ENCODE measurements around the gene MEGF11.

The MEGF11 gene

DNA sequence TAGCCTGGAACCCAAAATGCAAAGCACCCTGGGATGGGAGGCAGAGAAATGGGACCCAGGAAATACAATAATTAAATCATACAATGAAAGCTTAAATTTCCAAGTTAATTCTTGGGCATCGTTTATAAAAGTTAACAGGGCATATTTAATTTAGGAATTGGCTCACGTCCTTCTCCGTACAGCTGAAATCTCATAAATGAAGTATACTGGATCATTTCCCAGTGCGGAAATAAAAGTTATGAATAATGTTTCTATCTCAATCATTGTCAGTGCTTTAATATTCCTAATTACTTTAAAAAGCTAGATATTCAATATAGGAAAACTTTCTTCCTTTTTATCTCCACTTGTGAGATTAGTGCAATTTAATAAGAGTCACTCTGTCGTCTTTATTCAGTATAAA lies 164.0 kb downstream of the MEGF11 start:
- no peak for DNase-seq (ENCODE audit: low read depth)

DNA sequence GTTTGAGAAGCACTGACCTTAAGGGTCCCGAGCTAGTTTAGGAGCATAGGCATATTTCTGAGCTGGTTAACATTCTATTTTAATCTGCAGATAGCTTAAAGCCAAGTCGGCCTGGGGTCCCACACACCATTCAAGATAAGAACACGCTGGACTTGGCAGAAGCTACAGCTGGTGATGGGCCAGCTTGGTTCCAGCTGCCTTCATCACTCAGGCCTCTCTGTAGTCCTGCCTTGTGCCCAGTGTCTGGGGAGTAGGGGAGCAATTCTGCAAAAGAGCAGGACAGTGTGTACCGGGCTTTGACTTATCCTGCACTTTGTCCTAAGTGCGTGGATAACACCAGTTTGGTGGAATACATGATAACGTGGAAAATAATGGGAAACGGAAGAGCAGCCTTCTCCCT lies 164.5 kb downstream of the MEGF11 start:
- DNase-seq (ENCODE audit: low read depth) = no peak

DNA sequence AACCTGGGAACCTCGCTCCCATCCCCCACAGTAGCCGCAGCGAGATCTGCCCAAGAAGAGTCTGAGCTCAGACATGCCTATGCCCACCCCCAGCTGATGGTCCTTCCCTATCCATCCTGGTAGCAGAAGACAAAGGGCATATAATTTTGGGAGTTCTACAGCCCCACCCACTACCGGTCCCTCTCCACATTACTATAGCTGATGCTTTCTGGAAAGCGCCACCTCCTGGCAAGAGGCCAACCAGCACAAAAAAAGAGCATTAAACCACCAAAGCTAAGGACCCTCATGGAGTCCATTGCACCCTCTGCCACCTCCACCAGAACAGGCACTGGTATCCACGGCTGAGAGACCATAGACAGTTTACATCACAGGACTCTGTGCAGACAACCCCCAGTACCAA lies 168.4 kb downstream of the MEGF11 start:
- DNase-seq (ENCODE audit: low read depth) = no peak

DNA sequence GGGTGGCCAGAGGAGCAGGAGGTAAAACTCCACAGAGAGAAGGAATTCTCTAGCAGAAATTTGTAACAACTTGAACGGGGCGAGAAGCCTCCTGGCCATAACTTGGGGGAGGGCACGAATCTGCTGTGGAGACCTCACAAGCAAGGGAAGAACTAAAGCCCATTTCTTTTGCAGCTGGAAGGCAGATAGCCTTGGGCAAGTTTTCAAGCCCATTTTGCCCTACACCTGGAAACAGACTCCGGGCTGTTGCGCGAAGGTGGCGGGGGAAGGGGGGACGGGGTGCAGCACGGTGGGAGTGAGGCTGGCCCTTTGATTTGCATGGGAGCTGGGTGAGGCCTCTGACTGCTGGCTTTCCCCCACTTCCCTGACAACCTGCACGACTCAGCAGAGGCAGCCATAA lies 168.8 kb downstream of the MEGF11 start:
- no peak for DNase-seq (ENCODE audit: low read depth)

DNA sequence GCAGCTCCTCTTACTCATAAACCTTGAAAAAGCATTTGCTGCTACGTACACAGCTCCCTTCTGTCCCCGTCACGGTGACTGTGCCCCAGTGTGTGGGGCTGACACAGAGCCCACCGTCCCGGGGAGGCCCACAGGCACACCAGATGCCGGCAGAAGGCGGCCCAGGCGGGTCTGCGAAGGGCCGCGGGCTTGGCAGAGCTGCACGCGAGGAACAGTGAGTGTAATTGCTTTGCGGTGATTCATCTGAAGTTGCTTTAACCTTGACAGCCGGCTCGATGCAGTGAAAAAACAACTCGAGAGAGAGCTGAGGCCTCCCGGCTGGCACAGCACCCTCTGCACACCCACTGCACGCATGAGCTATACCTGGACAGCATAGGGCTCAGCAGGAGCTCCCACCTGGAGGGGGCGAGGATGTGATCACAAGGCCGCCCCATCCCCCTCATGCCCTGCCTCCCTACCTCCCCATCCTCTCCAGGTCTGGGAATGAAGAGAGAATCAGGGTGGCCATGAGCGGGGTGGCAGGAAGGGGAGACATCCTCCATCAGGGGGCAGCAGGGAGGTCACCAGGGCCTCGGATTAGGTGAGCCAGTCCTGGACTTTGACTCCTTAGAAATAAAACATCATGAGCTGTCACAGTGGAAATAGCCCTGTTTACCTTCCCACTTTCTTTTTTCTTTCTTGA lies 172.7 kb downstream of the MEGF11 start:
- DNase-seq (ENCODE audit: low read depth) = no peak

DNA sequence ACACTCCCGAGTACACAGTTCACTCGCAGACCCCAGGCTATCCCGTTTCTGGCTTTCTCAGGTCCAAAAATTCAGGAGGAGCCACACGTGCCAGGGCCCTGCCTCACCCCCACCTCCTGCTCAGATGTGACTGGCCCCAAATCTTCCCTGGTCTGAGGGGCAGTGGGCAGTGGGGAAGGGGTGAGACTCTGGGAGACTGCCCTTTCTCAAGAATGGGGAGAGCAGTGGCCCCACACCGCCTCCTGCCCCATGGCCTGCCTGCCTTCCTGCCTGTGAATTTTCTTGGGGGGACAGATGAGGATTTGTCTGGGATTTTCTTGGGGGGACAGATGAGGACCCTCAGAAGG lies 174.6 kb downstream of the MEGF11 start:
- no peak for DNase-seq (ENCODE audit: low read depth)

DNA sequence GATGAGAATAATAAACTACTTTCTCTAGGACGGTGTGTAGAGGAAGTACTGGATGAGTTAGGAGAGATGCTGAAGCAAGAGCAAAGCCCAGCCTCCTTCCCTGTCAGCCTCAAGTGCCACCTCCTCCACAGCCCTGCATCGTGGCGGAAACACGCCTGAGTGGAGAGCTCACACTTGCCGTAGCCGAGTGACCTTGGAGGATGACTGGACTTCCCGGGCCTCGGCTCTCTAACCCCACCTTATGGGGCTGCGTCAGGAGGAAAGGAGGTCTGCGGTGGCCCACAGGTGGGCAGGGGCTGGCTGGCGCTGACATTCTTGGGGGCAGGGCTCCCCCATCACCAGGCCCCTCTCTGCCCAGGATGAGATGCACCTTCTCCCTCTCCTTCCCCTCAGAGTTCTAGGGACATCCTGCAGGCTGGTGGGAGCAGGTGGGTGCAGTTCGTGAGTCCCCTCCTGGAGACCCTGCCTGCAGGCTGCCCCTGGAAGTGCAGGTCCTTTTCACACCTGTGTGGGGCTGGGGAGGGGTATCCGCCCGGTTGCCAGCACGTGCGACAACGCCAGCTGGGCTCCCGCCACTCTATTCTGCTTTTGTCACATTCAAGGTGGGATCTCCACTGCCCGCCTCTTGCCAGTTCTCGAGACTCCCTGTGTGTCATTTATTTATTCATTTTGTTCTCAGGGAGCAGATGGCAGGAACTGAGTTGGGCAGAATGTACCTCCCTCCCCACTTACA lies 175.2 kb downstream of the MEGF11 start:
- DNase-seq (ENCODE audit: low read depth) = no peak

DNA sequence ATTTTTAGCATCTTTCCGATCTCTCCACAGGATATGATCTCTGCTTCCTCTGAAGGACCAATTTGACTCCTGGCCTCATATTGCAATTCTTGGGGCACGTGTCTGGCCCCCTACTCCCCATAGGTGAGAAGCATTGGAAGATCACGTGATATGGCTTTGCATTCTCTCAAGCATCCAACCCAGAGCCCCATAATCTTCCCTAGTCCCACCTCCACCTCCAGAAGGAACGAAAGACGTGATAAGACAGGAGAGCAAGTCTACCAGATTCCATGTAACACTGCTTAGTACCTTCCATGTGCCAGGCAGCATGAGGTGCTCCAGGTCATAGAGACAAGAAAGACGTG lies 176.3 kb downstream of the MEGF11 start:
- no peak for DNase-seq (ENCODE audit: low read depth)

DNA sequence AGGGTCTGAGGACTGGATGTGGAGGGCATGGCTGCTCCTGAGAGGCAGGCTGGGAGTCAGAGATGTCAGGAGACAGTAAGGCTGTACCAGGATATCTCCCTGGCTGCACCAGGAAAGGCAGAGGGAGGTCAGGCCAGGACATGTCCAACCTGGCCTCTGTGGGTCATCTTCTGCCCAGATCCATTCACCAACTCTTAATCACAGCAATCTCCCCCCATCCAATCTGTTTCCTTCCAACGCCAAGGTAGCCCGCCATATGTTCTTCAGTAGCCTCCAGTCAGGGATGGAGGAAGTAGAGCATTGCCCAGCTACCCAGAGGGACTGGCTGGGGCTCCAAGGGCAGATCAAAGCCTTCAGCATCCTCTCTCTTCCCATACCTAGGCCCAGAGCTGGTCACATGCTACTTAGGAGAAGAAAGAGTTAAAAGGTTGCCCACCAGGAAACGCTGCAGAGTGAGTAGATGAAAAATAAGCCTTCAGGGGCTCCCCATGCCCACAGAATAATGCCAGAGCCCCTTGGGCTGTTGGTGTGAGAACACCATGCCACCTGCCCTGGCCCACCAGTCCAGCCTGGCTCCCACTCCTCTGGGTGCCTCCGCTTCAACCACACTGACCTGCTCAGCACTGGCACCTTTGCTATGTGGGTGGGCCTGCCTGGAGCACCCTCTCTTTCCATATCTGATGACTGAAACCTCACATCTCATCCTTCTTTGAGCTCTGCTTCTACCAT lies 176.8 kb downstream of the MEGF11 start:
- no peak for DNase-seq (ENCODE audit: low read depth)

DNA sequence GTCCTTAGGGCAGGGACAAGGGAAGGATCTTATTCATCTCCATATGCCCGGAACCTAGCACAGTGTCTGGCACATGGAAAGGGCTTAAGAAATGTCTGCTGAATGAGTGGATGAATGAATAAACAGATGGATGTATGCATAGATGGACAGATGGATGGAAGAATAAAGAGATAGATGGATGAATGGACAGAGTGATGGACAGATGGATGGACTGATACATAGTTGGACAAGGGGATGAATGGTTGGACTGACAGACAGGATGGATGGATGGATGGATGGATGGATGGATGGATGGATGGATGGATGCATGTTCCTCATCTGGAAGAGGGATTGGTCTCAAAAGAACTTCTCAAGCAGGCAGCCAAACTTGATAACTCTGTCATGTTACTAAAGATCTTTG lies 177.6 kb downstream of the MEGF11 start:
- DNase-seq (ENCODE audit: low read depth) = no peak

DNA sequence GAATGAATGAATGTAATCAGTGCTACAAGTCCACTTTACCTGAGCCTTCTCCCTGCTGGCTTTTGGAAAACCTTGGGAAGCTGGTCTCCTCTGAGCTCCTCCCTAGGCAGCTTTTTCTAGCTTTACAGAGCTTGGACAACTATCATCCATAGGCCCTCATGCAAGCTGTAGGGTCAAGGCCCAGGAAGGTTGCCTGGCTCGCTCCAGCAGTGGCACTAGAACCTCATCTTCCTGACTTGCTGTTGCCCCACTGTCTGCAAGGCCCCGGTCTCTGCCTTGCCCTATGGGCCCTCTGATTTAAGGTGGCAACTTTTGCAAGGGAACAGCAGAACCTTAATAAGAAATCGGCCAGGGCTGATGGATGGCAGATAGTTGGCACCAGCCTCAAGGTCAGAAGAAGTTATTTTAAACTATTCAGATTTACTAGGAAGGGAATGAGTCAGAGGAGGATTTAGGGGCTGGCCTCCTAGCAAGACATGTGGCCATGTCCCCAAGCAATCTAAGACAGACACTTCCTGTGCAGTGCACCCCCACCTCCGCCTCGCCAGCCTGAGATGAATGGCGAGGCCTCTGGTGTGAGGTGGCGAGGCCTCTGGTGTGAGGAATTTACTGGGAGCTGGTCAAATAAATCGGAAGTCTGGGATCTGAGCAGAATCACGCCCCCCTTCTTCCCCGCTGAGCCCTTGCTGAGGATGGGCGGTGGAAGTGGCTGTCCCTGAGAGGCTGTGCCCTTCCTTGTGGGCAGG lies 180.8 kb downstream of the MEGF11 start:
- no peak for DNase-seq (ENCODE audit: low read depth)

DNA sequence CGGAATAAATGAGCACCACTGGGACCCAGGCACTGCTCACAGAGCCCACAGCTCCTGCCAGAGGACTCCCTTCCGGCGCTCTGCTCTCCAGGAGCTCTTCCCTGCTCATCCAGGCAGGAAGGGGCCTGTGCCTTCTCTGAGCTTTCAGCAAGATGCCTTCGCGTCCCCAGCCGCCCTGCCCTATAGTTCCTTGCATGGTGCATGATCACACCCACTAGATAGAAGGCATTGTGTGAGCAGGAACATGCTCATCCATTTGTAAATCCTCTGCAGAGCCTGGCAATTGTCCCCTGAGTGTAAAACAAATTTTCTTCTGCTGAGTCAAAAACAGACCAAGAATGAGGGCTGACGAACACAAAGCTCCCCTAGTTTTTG lies 181.6 kb downstream of the MEGF11 start:
- no peak for DNase-seq (ENCODE audit: low read depth)

DNA sequence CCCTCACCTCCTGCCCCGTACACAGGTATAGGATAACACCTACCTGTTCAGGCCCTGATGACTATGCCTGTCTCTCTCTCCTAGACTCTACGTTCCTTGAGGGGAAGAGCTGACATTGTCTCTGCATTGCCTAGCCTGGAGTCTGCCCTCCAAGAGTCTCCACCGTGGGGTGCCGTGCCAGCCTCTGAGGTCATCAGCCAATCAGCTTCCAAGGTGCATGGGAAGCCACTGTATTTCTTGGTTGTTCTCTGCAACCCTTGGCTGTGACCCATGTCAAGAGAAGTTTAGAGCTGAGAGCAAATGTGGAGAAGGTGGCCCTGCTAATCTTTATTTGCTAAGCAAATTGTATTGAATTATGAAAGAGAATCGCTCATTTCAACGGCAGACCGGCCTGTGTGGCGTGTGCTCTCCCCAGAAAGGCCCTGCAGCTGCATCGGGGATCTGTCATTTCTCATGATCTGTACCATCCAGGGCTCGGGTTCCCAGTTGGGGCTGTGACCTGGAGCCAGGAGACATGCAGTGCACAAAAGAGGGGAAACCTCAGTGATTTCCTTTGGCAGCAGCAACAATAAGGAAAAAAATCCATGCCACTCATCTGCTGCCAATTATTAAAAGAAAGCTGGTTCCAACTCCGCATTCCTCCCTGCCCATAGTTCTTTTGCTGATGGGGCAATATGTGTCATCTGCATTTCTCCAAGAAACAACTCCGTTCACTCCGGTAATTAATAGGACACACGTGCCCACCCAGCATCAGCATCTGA lies 182.2 kb downstream of the MEGF11 start:
- no peak for DNase-seq (ENCODE audit: low read depth)

DNA sequence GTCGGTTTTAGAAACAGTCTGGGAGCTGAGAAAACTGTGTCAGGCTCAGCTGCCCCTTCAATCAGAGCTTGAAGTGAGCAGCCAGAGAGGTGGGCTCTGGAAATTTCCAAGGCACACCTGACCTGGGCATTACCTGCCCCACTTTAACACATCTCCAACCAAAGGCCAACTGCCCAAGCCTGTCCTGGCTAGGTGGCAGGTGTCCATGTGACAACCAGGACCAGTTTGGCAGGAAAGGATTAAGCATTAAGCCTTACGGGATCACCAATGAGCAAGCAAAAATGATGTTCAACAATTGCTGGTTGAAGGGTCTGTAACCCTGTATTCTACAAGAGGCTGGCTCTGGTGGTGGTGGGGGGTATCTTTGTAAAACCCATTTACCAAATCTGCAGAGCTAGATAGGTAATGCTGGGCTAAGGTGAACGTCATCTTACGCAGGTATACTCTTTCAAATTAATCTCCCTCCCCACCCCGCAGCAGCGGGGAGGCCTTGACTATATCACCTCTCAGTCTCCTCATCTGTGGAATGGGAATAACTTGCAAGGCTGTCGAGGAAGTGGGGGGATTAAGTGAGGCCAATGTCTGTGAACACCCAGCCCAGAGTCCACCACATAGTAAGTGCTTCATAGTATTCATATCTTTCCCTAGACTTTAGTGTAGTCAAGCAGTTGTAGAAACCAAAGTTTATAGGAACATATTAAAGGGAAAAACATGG lies 183.2 kb downstream of the MEGF11 start:
- no peak for DNase-seq (ENCODE audit: low read depth)

DNA sequence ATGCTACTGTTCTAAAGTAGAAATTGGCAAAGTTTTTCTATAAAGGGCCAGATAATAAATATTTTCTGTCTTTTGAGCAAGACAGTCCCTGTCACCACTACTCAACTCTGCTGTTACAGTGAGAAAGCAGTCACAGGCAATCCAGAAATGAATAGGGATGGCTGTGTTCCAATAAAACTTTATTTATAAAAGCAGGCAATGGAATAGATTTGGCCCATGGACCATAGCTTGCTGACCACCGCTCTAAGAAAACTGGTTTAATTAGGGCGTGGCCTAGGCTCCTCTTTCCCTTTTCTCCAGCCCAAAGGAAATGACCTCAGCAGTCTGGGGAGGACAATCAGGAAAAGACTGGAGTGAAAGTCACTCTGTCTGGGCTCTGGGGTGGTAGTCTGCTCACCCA lies 183.8 kb downstream of the MEGF11 start:
- DNase-seq (ENCODE audit: low read depth) = no peak

DNA sequence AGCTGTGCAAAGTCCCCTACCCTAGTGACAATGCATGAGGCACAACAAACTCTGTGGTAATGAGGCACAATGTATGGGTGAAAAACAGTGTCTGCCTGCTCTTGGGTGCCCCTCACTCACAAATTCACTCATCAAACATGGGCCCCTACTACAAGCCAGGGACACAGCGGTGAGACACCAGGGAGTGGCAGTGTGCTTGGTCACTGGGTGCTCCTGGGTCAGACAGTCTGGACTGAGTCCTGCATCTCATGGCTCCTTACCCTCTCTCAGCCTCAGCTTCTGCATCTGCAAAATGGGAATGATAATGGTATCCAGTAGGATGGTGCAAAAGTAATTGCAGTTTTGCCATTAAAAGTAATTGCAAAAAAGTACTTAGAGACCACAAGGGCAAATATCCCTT lies 184.7 kb downstream of the MEGF11 start:
- no peak for DNase-seq (ENCODE audit: low read depth)

DNA sequence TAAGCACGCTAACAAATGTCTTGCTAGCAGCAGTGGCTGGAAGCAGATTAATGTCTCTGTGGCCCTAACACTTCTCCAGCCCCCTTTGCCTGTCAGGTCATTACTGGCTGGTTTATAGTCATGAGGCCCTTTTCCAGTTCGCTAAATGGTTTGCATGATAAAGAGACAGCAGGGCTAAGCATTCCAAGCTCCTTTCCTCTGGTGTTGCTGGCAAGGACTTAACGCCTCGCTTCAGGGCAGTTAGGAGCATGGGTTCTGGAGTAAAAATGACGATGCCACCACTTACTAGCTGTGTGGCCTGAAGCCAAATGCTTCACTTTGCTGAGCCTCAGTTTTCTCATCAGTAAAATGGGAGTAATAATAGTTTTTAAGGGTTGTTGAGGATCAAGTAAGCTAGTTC lies 185.9 kb downstream of the MEGF11 start:
- DNase-seq (ENCODE audit: low read depth) = no peak

DNA sequence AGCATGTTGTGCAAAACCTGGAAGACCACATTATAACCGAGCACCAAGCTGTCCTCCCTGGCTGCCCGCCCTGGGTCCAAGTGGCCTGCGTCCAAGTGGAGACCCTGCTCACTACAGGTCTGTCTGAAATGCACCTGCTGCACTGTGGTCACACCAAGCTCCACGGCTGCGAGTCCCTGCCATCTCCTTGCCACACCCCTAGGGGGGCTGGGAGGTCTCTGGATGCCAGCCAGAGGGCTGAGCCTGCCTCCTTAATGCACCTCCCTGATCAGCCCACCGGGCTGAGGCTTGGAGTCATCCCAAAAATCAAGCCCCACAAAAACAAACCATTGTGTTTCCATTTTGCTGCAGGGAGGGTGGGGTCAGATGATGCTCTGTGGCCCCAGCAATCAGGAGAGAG lies 187.1 kb downstream of the MEGF11 start:
- DNase-seq (ENCODE audit: low read depth) = no peak

DNA sequence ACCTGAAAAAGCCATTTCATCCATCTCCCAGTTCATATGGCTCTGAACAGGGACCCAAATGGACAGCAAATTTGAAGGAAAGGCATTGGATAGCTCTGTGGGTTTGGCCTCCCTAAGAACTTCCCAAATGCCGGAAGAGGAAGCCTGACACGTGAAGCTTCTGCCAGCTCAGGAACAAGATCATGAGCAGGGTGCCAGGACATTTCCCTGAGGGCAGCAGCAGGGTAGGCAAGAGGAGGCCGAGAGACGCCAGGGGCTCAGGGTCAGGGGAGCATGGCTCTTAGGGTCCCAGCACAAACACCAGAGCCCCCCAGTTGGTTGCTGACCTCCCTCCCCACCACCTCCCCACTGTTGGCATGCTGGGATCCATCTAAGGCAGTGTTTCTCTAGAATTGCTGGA lies 187.5 kb downstream of the MEGF11 start:
- no peak for DNase-seq (ENCODE audit: low read depth)

DNA sequence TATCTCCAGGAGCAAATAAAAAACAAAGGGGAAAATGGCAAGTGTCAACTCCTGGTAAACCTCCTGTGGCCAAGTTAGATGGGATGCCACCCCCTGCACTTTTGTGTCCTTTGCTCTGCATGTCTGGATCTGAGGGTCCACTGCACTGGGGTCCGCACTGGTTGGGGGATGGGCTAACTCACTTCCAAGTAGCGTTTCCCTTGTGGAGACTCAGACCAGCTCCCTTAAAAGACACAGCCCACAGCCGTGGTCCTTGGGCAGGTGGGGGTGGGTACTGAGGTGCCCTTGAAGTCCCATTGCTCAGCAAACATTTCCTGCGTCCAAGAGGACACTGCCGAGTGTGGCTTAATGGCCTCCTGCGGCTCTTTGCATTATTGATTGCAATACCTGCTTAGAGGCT lies 188.2 kb downstream of the MEGF11 start:
- no peak for DNase-seq (ENCODE audit: low read depth)

DNA sequence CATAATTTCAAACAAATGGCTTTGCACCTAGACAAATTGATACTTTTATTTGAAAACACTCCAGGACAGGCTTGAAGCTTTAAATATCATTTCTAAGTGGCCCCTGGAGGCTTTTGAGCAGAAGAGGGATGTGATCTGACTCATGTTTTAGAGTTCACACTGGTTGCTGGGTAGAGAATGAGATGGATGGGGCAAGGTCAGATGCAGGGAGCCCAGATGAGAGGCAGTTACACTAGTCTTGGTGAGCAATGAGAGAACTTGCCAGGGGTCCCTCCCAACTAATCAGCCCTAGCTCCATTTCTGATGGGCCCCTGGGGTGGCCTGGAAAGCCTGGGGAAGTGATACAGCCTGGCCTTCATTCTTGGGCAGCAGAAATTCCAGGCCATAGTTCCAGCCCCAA lies 190.4 kb downstream of the MEGF11 start:
- no peak for DNase-seq (ENCODE audit: low read depth)

DNA sequence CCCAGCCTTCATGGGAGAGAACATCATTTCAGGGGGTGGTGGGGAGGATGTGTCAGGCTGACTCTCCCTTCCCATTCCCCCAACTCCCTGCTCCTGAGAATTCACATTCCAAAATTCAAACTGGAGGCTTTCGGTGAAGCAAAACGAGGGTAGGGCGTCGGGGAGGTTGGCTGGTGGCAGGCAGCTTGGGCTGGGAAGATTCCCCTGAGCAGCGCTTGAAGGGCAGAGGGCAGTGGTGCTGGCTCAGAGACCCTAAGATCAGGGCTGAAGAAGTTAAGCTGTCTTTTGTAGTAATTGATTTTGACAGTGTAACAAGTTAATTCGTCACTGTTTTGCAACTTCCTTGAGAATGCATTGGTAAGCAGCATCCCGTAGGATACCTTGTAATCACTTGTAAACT lies 196.5 kb downstream of the MEGF11 start:
- DNase-seq (ENCODE audit: low read depth) = no peak

Measured in stimulated activated CD8-positive, alpha-beta memory T cell treated with anti-CD3 and anti-CD28 coated beads, Interleukin-7, amount 100 ng/mL, for 24 hours (primary cell).